Measurements from ENCODE around the gene OOSP3. TPM values are rescaled to one million over a fixed set of nuclear protein-coding genes. Genes with fewer than 3 reads are reported as not detected.
"Not testable (repeated sequence)": the region's sequence is repeated elsewhere in the genome, so short reads cannot be mapped to it uniquely, and the experiment has no call there.

OOSP3 gene
- total and polyA plus RNA-seq, 9 donors, result not detected

DNA sequence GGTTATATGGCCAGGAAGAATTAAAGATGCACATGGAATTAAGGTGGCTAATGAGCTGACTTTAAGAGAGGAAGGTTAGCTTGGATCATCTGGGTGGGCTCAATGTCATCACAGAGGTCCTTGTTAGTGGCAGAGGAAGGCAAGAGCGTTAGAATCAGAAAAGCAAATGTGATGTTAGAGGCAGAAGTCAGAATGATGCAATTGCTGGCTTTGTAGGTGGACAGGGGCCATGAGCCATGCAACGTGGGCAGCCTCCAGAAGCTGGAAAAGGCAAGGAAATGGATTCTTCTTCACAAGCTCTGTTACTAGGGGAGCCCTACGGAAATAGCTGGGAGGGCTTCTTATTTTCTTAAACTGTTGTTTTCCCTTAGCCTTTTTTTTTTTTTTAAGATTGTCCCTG, 31.0 kb upstream of the OOSP3 start:
- DNase-seq, result no peak

DNA sequence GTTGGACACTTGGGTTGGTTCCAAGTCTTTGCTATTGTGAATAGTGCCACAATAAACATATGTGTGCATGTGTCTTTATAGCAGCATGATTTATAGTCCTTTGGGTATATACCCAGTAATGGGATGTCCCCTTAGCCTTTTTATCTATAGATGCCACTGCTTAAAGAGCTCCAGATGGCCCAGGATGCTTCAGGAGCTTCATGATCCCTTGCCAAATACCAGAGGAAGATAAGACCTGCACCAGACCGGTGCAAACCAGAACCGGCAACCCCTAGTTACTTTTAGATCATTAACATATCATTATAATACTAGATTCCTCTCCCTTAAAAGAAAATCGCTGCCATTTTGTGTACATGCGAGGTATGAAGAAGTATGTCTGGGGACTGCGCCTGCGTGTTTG, 30.1 kb upstream of the OOSP3 start:
- not testable (repeated sequence) for H3K4me3 ChIP-seq; H3K9me3 ChIP-seq; H3K27ac ChIP-seq; DNase-seq; H3K36me3 ChIP-seq; H3K4me1 ChIP-seq (ENCODE audit: insufficient read depth); H3K27me3 ChIP-seq
- WGBS, 3 donors, result 70 to 84% (median 81%) methylated on average over 6 of the region's 6 CpGs
- intact Hi-C loops (cut with DNase I), result loop anchor here in 1 of 4 donors (10.0 kb wide), 1 partner anchor 1176 kb away; no protein-coding TSS in a partner anchor

More for the DNA sequence above, 31.0 kb upstream of the OOSP3 start:
- TF ChIP-seq EP300 (IDR thresholded peaks at IDR 0.05) (no peak), POLR2A (IDR thresholded peaks at IDR 0.05) (no peak)
- TF ChIP-seq, protein P1, sequence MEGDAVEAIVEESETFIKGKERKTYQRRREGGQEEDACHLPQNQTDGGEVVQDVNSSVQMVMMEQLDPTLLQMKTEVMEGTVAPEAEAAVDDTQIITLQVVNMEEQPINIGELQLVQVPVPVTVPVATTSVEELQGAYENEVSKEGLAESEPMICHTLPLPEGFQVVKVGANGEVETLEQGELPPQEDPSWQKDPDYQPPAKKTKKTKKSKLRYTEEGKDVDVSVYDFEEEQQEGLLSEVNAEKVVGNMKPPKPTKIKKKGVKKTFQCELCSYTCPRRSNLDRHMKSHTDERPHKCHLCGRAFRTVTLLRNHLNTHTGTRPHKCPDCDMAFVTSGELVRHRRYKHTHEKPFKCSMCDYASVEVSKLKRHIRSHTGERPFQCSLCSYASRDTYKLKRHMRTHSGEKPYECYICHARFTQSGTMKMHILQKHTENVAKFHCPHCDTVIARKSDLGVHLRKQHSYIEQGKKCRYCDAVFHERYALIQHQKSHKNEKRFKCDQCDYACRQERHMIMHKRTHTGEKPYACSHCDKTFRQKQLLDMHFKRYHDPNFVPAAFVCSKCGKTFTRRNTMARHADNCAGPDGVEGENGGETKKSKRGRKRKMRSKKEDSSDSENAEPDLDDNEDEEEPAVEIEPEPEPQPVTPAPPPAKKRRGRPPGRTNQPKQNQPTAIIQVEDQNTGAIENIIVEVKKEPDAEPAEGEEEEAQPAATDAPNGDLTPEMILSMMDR (IDR thresholded peaks at IDR 0.05), result no peak
- H3K9me3 ChIP-seq, result no peaks in the 10 kb centered on the region
- intact Hi-C loops (cut with DNase I), result loop anchor here in 1 of 4 donors (10.0 kb wide), 1 partner anchor 1177 kb away; no protein-coding TSS in a partner anchor
- H3K27ac ChIP-seq, result no peak overlapping the region
- H3K4me3 ChIP-seq, result no peak overlapping the region
- no peaks in the 10 kb centered on the region for H3K36me3 ChIP-seq
- no peaks in the 10 kb centered on the region for H3K4me1 ChIP-seq (ENCODE audit: insufficient read depth)
- H3K27me3 ChIP-seq, result no peaks in the 10 kb centered on the region
- 82 to 90% (median 83%) methylated on average over 3 of the region's 3 CpGs for WGBS, 3 donors

DNA sequence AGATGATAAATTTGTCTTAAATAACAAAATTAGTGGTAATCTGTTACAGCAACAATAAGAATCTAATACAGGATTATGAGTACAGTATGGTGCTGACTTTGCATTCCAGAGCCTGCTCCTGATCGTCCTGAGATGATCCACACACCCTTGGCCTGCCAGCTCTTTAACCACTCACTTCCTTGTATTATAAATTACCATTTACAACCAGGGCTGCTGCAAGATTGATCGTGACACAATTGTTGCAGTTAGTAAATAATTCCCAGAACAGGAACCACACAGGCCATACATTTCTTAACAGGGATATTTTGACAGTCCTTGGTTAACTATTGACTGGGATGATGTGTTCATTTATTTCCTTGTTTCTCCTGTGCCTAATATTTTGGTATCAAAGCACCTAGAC, 29.5 kb upstream of the OOSP3 start:
- no peak for DNase-seq
- peaks cover 2% of the 10 kb centered on the region for H3K27me3 ChIP-seq
- no peaks in the 10 kb centered on the region for H3K4me1 ChIP-seq (ENCODE audit: insufficient read depth)
- no peaks in the 10 kb centered on the region for H3K9me3 ChIP-seq
- H3K27ac ChIP-seq, result no peak overlapping the region
- TF ChIP-seq, protein P1 (IDR thresholded peaks at IDR 0.05), result no peak
- TF ChIP-seq POLR2A (IDR thresholded peaks at IDR 0.05), result no peak
- intact Hi-C loops (cut with DNase I), result loop anchor here in 1 of 4 donors (10.0 kb wide), 1 partner anchor 1176 kb away; no protein-coding TSS in a partner anchor
- H3K4me3 ChIP-seq, result no peak overlapping the region
- WGBS, 3 donors, result 19 to 42% (median 34%) methylated on average over 2 of the region's 2 CpGs
- H3K36me3 ChIP-seq, result no peaks in the 10 kb centered on the region

DNA sequence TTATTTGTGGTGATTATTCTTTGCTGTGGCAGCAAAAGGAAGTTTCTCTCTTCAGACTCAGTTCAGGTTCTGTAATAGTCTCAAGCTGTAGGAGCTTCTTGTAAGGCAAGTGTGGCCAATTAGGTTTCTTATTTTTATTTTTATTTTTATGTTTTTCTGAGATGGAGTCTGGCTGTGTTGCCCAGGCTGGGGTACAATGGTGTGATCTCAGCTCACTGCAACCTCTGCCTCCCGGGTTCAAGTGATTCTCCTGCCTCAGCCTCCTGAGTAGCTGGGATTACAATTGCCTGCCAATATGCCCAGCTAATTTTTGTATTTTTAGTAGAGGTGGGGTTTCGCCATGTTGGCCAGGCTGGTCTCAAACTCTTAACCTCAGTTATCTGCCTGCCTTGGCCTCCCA, 29.0 kb upstream of the OOSP3 start:
- H3K4me3 ChIP-seq; H3K27me3 ChIP-seq; H3K36me3 ChIP-seq; DNase-seq; H3K9me3 ChIP-seq; H3K27ac ChIP-seq; H3K4me1 ChIP-seq (ENCODE audit: insufficient read depth): not testable (repeated sequence)
- intact Hi-C loops (cut with DNase I), result loop anchor here in 1 of 4 donors (10.0 kb wide), 1 partner anchor 1175 kb away; no protein-coding TSS in a partner anchor
- WGBS, 3 donors, result 89 to 96% (median 93%) methylated on average over 2 of the region's 2 CpGs

DNA sequence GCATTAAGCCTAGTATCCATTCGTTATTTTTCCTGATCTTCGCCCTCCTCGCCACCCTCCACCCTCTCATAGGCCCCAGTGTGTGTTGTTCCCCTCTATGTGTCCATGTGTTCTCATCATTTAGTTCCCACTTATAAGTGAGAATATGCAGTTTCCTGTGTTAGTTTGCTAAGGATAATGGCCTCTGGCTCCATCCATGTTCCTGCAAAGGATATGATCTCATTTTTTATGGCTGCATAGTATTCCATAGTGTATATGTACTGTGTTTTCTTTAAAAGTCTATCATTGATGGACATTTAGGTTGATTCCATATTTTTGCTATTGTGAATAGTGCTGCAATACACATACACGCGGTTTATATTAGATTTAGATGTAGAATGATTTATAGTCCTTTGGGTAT, 27.2 kb upstream of the OOSP3 start:
- H3K9me3 ChIP-seq; H3K4me3 ChIP-seq; H3K4me1 ChIP-seq (ENCODE audit: insufficient read depth); H3K27me3 ChIP-seq; intact Hi-C loops (cut with DNase I); H3K27ac ChIP-seq; DNase-seq; H3K36me3 ChIP-seq: not testable (repeated sequence)
- 92 to 96% (median 93%) methylated on average over 5 of the region's 5 CpGs for WGBS, 3 donors

DNA sequence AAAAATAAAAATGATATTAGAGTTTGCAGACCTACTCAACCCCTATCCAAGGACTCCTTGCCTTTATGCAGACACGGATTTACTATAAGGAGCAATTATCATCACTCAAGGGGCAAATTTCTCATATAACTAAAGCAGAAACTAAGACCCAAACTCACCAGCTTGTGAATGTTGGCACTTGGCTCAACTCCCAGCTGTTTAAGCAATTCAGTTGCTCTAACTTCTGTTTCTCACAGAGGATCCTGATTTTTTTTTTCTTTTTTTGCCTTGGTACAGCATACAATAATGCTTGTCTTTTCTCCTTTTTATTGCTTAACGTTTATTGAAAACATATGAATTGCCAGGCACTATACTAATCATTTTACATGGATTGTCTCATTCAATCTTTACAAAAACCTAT, 23.7 kb upstream of the OOSP3 start:
- Histone ChIP-seq H3K27ac (no peak overlapping the region), H3K36me3 (no peaks in the 10 kb centered on the region), H3K27me3 (peaks cover 2% of the 10 kb centered on the region), H3K4me1 (ENCODE audit: insufficient read depth) (no peaks in the 10 kb centered on the region), H3K9me3 (no peaks in the 10 kb centered on the region), H3K4me3 (no peak overlapping the region)
- DNase-seq, result no peak
- 52 to 72% (median 67%) methylated on average over 2 of the region's 2 CpGs for WGBS, 3 donors
- intact Hi-C loops (cut with DNase I), result no loop called here
- TF ChIP-seq POLR2A (IDR thresholded peaks at IDR 0.05) (no peak), EP300 (IDR thresholded peaks at IDR 0.05) (no peak)
- TF ChIP-seq, protein P1 (IDR thresholded peaks at IDR 0.05), result no peak

All from ovary (tissue), 9 donors.